Astrocyte (in vitro differentiated cells and primary cell): ENCODE measurements around the gene MMD. TPM values are rescaled to one million over a fixed set of nuclear protein-coding genes. Genes with fewer than 3 reads are reported as not detected.
"Not testable (repeated sequence)": the region's sequence is repeated elsewhere in the genome, so short reads cannot be mapped to it uniquely, and the experiment has no call there.

Experiments used
- DNase-seq: peaks from one replicate; pipeline ENCODE4 v3.0.0-alpha.2; 2010; ENCODE audit warnings: low read depth
- FAIRE-seq: peaks from 2 replicates; lab custom pipeline; 2011; peaks lifted over from hg19 to GRCh38; lab: Jason Lieb, UNC
- H2AFZ ChIP-seq: 2 replicates; pipeline ENCODE4 v1.6.0; 2012; ENCODE audit warnings: low read depth, low read length, inconsistent platforms
- H3K27ac ChIP-seq: 2 replicates; pipeline ENCODE4 v1.5.1; 2011; ENCODE audit warnings: low read depth, low read length, inconsistent platforms
- H3K27me3 ChIP-seq: 2 replicates; pipeline ENCODE4 v1.6.0; 2011; ENCODE audit warnings: low read length, inconsistent platforms; ENCODE audit not compliant: insufficient read depth
- H3K36me3 ChIP-seq: 2 replicates; pipeline ENCODE4 v1.5.1; 2011; ENCODE audit warnings: low read length, inconsistent platforms; ENCODE audit not compliant: insufficient read depth
- H3K4me1 ChIP-seq: 2 replicates; pipeline ENCODE4 v1.5.1; 2011; ENCODE audit warnings: low read length, inconsistent platforms; ENCODE audit not compliant: insufficient read depth
- H3K4me2 ChIP-seq: 2 replicates; pipeline ENCODE4 v1.6.0; 2012; ENCODE audit warnings: low read length, inconsistent platforms
- H3K4me3 ChIP-seq: 2 replicates; pipeline ENCODE4 v1.5.1; 2011; ENCODE audit warnings: low read depth, mild to moderate bottlenecking, low read length, inconsistent platforms; ENCODE audit not compliant: insufficient read depth
- H3K79me2 ChIP-seq: 2 replicates; pipeline ENCODE4 v1.6.0; 2012; ENCODE audit warnings: mild to moderate bottlenecking, low read length, inconsistent platforms; ENCODE audit not compliant: insufficient read depth
- H3K9ac ChIP-seq: 2 replicates; pipeline ENCODE4 v1.6.0; 2012; ENCODE audit warnings: mild to moderate bottlenecking, low read length, inconsistent platforms
- H3K9me3 ChIP-seq: 2 replicates; pipeline ENCODE4 v1.5.1; 2012; ENCODE audit warnings: low read depth, mild to moderate bottlenecking, low read length, inconsistent platforms; ENCODE audit not compliant: insufficient read depth
- H4K20me1 ChIP-seq: 2 replicates; pipeline ENCODE4 v1.6.0; 2012; ENCODE audit warnings: low read length, inconsistent platforms; ENCODE audit not compliant: insufficient read depth
- H3K27ac Mint-ChIP-seq: one replicate; pipeline ENCODE4 v1.8.0; 2021; ENCODE audit warnings: mild to moderate bottlenecking, mixed read lengths; ENCODE audit not compliant: unreplicated experiment
- H3K27me3 Mint-ChIP-seq: one replicate; pipeline ENCODE4 v1.8.0; 2021; ENCODE audit warnings: low read depth, mixed read lengths; ENCODE audit not compliant: unreplicated experiment
- H3K36me3 Mint-ChIP-seq: one replicate; pipeline ENCODE4 v1.8.0; 2021; ENCODE audit warnings: low read depth, mixed read lengths; ENCODE audit not compliant: unreplicated experiment
- H3K4me1 Mint-ChIP-seq: one replicate; pipeline ENCODE4 v1.8.0; 2021; ENCODE audit warnings: low read depth, mixed read lengths; ENCODE audit not compliant: unreplicated experiment
- H3K4me3 Mint-ChIP-seq: one replicate; pipeline ENCODE4 v1.8.0; 2021; ENCODE audit warnings: mild to moderate bottlenecking, moderate library complexity, mixed read lengths; ENCODE audit not compliant: unreplicated experiment
- H3K9me3 Mint-ChIP-seq: one replicate; pipeline ENCODE4 v1.8.0; 2021; ENCODE audit warnings: mild to moderate bottlenecking, mixed read lengths; ENCODE audit not compliant: unreplicated experiment
- CTCF ChIP-seq: IDR thresholded peaks from 2 replicates; pipeline ENCODE4 v1.5.1; 2011; ENCODE audit warnings: low read depth, mild to moderate bottlenecking, inconsistent platforms, low read length, moderate library complexity; ENCODE audit not compliant: insufficient read depth
- EZH2 ChIP-seq: IDR thresholded peaks from 2 replicates; pipeline ENCODE4 v1.6.1; 2012; ENCODE audit warnings: mild to moderate bottlenecking, low read length, inconsistent platforms; ENCODE audit not compliant: insufficient read depth
- total RNA-seq: library from RNA; stranded (reverse); gene quantifications from 2 replicates; pipeline ENCODE4 v1.2.1, GENCODE V29; 2021

Gene MMD
- total RNA-seq, 1 donor from 2014 or later = 8.6 TPM

- peaks cover 8% of the 10 kb centered on the region for H3K4me1 ChIP-seq
- H3K27me3 Mint-ChIP-seq = no peaks in the 10 kb centered on the region
- no peak overlapping the region for H3K4me3 Mint-ChIP-seq
- no peaks in the 10 kb centered on the region for H4K20me1 ChIP-seq
- no peaks in the 10 kb centered on the region for H3K9me3 Mint-ChIP-seq
- no peaks in the 10 kb centered on the region for H3K36me3 Mint-ChIP-seq
- H3K9ac ChIP-seq = no peak overlapping the region
- no peaks in the 10 kb centered on the region for H3K27me3 ChIP-seq
- no peak overlapping the region for H3K27ac ChIP-seq
- no peak overlapping the region for H3K27ac Mint-ChIP-seq
- H3K4me3 ChIP-seq = no peak overlapping the region
- TF ChIP-seq EZH2 (no peak), CTCF (no peak)
- no peaks in the 10 kb centered on the region for H3K9me3 ChIP-seq
- no peaks in the 10 kb centered on the region for H3K36me3 ChIP-seq
- no peak overlapping the region for H3K4me2 ChIP-seq
- H3K4me1 Mint-ChIP-seq = peaks cover 27% of the 10 kb centered on the region
- H2AFZ ChIP-seq = no peak overlapping the region
- DNase-seq (no peak), FAIRE-seq (no peak)
- no peaks in the 10 kb centered on the region for H3K79me2 ChIP-seq
Measured at GRCh38 chr17:55446581-55447205, 25.1 kb upstream of the MMD start.

GRCh38 chr17:55446004-55446403 is 24.4 kb upstream of the MMD start:
- H3K27me3 ChIP-seq, H2AFZ ChIP-seq, H3K9me3 ChIP-seq, H3K36me3 Mint-ChIP-seq, H3K27ac Mint-ChIP-seq, H4K20me1 ChIP-seq, H3K4me1 ChIP-seq, H3K36me3 ChIP-seq, H3K9ac ChIP-seq, FAIRE-seq, H3K4me3 Mint-ChIP-seq, H3K9me3 Mint-ChIP-seq, H3K27me3 Mint-ChIP-seq, H3K4me2 ChIP-seq, DNase-seq, H3K79me2 ChIP-seq, H3K4me3 ChIP-seq, H3K27ac ChIP-seq: not testable (repeated sequence)
- peaks cover 24% of the 10 kb centered on the region for H3K4me1 Mint-ChIP-seq

GRCh38 chr17:55444471-55445441 is 23.1 kb upstream of the MMD start:
- Mint-ChIP-seq H3K9me3 (no peaks in the 10 kb centered on the region), H3K4me3 (no peak overlapping the region), H3K4me1 (peaks cover 24% of the 10 kb centered on the region), H3K27ac (peak overlapping the region; percentile 79), H3K27me3 (no peaks in the 10 kb centered on the region), H3K36me3 (no peaks in the 10 kb centered on the region)
- no peaks in the 10 kb centered on the region for H3K9me3 ChIP-seq
- peaks cover 8% of the 10 kb centered on the region for H3K4me1 ChIP-seq
- H3K79me2 ChIP-seq = no peaks in the 10 kb centered on the region
- no peak overlapping the region for H2AFZ ChIP-seq
- no peak overlapping the region for H3K4me3 ChIP-seq
- H3K27me3 ChIP-seq = peaks cover 3% of the 10 kb centered on the region
- TF ChIP-seq CTCF = no peak
- TF ChIP-seq EZH2 = no peak
- H3K4me2 ChIP-seq = peak overlapping the region; percentile 53
- no peak overlapping the region for H3K27ac ChIP-seq
- DNase-seq = no peak
- no peak for FAIRE-seq
- H3K36me3 ChIP-seq = no peaks in the 10 kb centered on the region
- H4K20me1 ChIP-seq = no peaks in the 10 kb centered on the region
- H3K9ac ChIP-seq = no peak overlapping the region
